Sigmoid colon (tissue), 3 donors: Measurements from ENCODE around the gene GPD1L.

Experiments
- POLR2A ChIP-seq, 2 donors: fragments of 450-650 bp; IDR thresholded peaks; one replicate each; pipeline ENCODE4 v1.6.1; 2016; ENCODE audit warnings: antibody characterized with exemption in 2 of 2, mild to moderate bottlenecking in 2 of 2, moderate library complexity in 2 of 2
- TF ChIP-seq, protein P1 (sequence below), 4 experiments: fragments of 450-650 bp in 3 of 4; fragments of 200-600 bp in 1 of 4; IDR thresholded peaks; one replicate each; pipeline ENCODE4 v1.5.1; 2016 to 2019; ENCODE audit warnings: antibody characterized with exemption in 4 of 4, mild to moderate bottlenecking in 3 of 4, moderate library complexity in 2 of 4

GRCh38 chr3:32128936-32129335, 22.5 kb downstream of the GPD1L start:
- no peak for TF ChIP-seq POLR2A (IDR thresholded peaks at IDR 0.05)
- TF ChIP-seq, protein P1, sequence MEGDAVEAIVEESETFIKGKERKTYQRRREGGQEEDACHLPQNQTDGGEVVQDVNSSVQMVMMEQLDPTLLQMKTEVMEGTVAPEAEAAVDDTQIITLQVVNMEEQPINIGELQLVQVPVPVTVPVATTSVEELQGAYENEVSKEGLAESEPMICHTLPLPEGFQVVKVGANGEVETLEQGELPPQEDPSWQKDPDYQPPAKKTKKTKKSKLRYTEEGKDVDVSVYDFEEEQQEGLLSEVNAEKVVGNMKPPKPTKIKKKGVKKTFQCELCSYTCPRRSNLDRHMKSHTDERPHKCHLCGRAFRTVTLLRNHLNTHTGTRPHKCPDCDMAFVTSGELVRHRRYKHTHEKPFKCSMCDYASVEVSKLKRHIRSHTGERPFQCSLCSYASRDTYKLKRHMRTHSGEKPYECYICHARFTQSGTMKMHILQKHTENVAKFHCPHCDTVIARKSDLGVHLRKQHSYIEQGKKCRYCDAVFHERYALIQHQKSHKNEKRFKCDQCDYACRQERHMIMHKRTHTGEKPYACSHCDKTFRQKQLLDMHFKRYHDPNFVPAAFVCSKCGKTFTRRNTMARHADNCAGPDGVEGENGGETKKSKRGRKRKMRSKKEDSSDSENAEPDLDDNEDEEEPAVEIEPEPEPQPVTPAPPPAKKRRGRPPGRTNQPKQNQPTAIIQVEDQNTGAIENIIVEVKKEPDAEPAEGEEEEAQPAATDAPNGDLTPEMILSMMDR (IDR thresholded peaks at IDR 0.05), result no peak
